K562 (cell line): ENCODE measurements around the gene TTC33. TPM values are rescaled to one million over a fixed set of nuclear protein-coding genes. Genes with fewer than 3 reads are reported as not detected.

Experiments
- ATAC-seq: fragments of 200-7000 bp; cut with Tn5 transposase; 3 replicates; pipeline ENCODE4 v1.9.1; 2020; ENCODE audit warnings: moderate library complexity
- BruUV-seq: library from RNA; stranded (reverse); fragments of 400-500 nt; replicated peaks from 2 replicates; lab custom pipeline; 2021; lab: Mats Ljungman, UMichigan
- CTCF ChIA-PET: fragments of 300-600 bp; formaldehyde crosslinking; extraction: SDS; loops from one replicate; lab custom pipeline; 2021; ENCODE audit warnings: low intra/inter-chr PET ratio; lab: Yijun Ruan, JAX
- POLR2A ChIA-PET: fragments of 300-600, 350-650 bp; sonication (Branson Sonifier 250); formaldehyde crosslinking; extraction: SDS; loops from one replicate; lab custom pipeline; 2021; ENCODE audit warnings: antibody characterized with exemption, inconsistent platforms; lab: Yijun Ruan, JAX
- DNase-seq, 4 experiments: peaks; one replicate each; pipeline versions ENCODE4 v3.0.0 to v3.0.0-alpha.2; 2011 to 2018; ENCODE audit warnings: low spot score in 3 of 4, mixed read lengths in 3 of 4; ENCODE audit errors: extremely low read depth in 1 of 4
- FAIRE-seq: peaks from 2 replicates; lab custom pipeline; 2011; peaks lifted over from hg19 to GRCh38; lab: Jason Lieb, UNC
- H2AFZ ChIP-seq: 2 replicates; pipeline ENCODE4 v1.6.0; 2011; ENCODE audit warnings: low read depth, low read length, control low read depth, inconsistent platforms
- H3K27ac ChIP-seq: fragments of 200-600 bp; 3 replicates; pipeline ENCODE4 v1.8.0; 2011; ENCODE audit warnings: low read depth, mild to moderate bottlenecking, control low read depth, inconsistent platforms, low read length, moderate library complexity, mixed read lengths; ENCODE audit errors: extremely low read depth
- H3K27me3 ChIP-seq, 2 experiments: fragments of 300-600 bp in 1 of 2; 2 replicates in 1 of 2; 3 replicates in 1 of 2; pipeline versions ENCODE4 v1.6.0 to v1.8.0; 2011; ENCODE audit warnings: inconsistent platforms in 2 of 2, low read length in 2 of 2, mild to moderate bottlenecking in 1 of 2, mixed read lengths in 1 of 2, moderate library complexity in 1 of 2; ENCODE audit not compliant: control insufficient read depth in 2 of 2, insufficient read depth in 2 of 2
- H3K36me3 ChIP-seq: fragments of 300-600 bp; 3 replicates; pipeline ENCODE4 v1.8.0; 2011; ENCODE audit warnings: mild to moderate bottlenecking, low read length, inconsistent platforms; ENCODE audit not compliant: control insufficient read depth, insufficient read depth
- H3K4me1 ChIP-seq, 2 experiments: fragments of 200-600 bp in 1 of 2; replicated peaks in 1 of 2; 2 replicates in 1 of 2; 3 replicates in 1 of 2; pipeline versions ENCODE4 v1.5.1 to v1.8.0; 2011; ENCODE audit warnings: inconsistent platforms in 2 of 2, low read length in 2 of 2, mild to moderate bottlenecking in 1 of 2, mixed read lengths in 1 of 2, moderate library complexity in 1 of 2; ENCODE audit not compliant: control insufficient read depth in 2 of 2, insufficient read depth in 2 of 2
- H3K4me2 ChIP-seq: 2 replicates; pipeline ENCODE4 v1.6.1; 2011; ENCODE audit warnings: low read length, control low read depth, inconsistent platforms, mixed read lengths; ENCODE audit not compliant: insufficient read depth
- H3K4me3 ChIP-seq: fragments of 200-600 bp; sonication (generic), shearing (Covaris generic); 2 replicates; pipeline ENCODE4 v1.5.1; 2016; ENCODE audit warnings: control low read depth, inconsistent platforms
- H3K79me2 ChIP-seq: fragments of 200-600 bp; 3 replicates; pipeline ENCODE4 v1.8.0; 2011; ENCODE audit warnings: low read length, inconsistent platforms; ENCODE audit not compliant: control insufficient read depth, insufficient read depth
- H3K9ac ChIP-seq, 2 experiments: 2 replicates each; pipeline versions ENCODE4 v1.6.0 to v1.6.1; 2011; ENCODE audit warnings: low read depth in 2 of 2, low read length in 2 of 2, control low read depth in 1 of 2, inconsistent platforms in 1 of 2, mild to moderate bottlenecking in 1 of 2, mixed read lengths in 1 of 2; ENCODE audit not compliant: insufficient read depth in 1 of 2
- H3K9me1 ChIP-seq: one replicate; pipeline ENCODE4 v1.6.0; 2011; ENCODE audit warnings: inconsistent platforms, mild to moderate bottlenecking, low read length, moderate library complexity; ENCODE audit not compliant: control insufficient read depth, insufficient read depth
- H3K9me3 ChIP-seq: replicated peaks from 2 replicates; pipeline ENCODE4 v1.5.1; 2011; ENCODE audit warnings: low read depth, low read length, inconsistent platforms; ENCODE audit not compliant: control insufficient read depth, insufficient read depth
- H4K20me1 ChIP-seq: replicated peaks from 2 replicates; pipeline ENCODE4 v1.6.1; 2011; ENCODE audit warnings: low read length, inconsistent platforms, mixed read lengths; ENCODE audit not compliant: control insufficient read depth, insufficient read depth
- GMEB1 ChIP-seq: fragments of 250-450 bp; sonication (Bioruptor Pico); IDR thresholded peaks from 2 replicates; pipeline ENCODE4 v1.4.0; 2020; ENCODE audit warnings: mild to moderate bottlenecking
- KLF6 ChIP-seq: fragments of 250-450 bp; sonication (Bioruptor Pico); IDR thresholded peaks from 2 replicates; pipeline ENCODE4 v1.4.0; 2020; ENCODE audit warnings: mild to moderate bottlenecking, moderate library complexity, borderline replicate concordance
- MTA2 ChIP-seq: fragments of 450-650 bp; IDR thresholded peaks from 2 replicates; pipeline ENCODE4 v1.6.1; 2016; ENCODE audit warnings: low read depth
- MYBL2 ChIP-seq, 2 experiments: fragments of 450-650 bp in 1 of 2; sonication (generic) in 1 of 2; formaldehyde crosslinking in 1 of 2; IDR thresholded peaks; 2 replicates each; pipeline versions ENCODE4 v1.6.1 to v1.8.1; 2017 to 2022; ENCODE audit warnings: borderline replicate concordance in 1 of 2, inconsistent platforms in 1 of 2, low read depth in 1 of 2, mild to moderate bottlenecking in 1 of 2, missing genetic modification reagents in 1 of 2, moderate library complexity in 1 of 2
- NCOA1 ChIP-seq: fragments of 450-650 bp; IDR thresholded peaks from 2 replicates; pipeline ENCODE4 v1.6.1; 2016; ENCODE audit warnings: low read depth
- NFIC ChIP-seq: fragments of 450-650 bp; IDR thresholded peaks from 2 replicates; pipeline ENCODE4 v1.6.1; 2017; ENCODE audit warnings: mild to moderate bottlenecking, inconsistent platforms
- REST ChIP-seq, 2 experiments: fragments of 450-650 bp; formaldehyde crosslinking in 1 of 2; IDR thresholded peaks; 2 replicates each; pipeline versions ENCODE4 v1.4.0 to v1.6.1; 2014 to 2020; ENCODE audit warnings: mild to moderate bottlenecking in 2 of 2, borderline replicate concordance in 1 of 2, low read depth in 1 of 2
- TARDBP ChIP-seq: fragments of 450-650 bp; IDR thresholded peaks from 2 replicates; pipeline ENCODE4 v1.6.1; 2016
- TOE1 ChIP-seq, 2 experiments: fragments of 450-650 bp in 1 of 2; sonication (generic) in 1 of 2; formaldehyde crosslinking in 1 of 2; IDR thresholded peaks; 2 replicates each; pipeline versions ENCODE4 v1.7.1 to v1.8.0; 2016 to 2022; ENCODE audit warnings: borderline replicate concordance in 2 of 2, mild to moderate bottlenecking in 2 of 2, antibody characterized with exemption in 1 of 2, inconsistent platforms in 1 of 2, low read depth in 1 of 2, missing genetic modification reagents in 1 of 2, moderate library complexity in 1 of 2
- ZNF212 ChIP-seq: fragments of 450-650 bp; formaldehyde crosslinking; IDR thresholded peaks from 2 replicates; pipeline ENCODE4 v1.4.0; 2020; ENCODE audit warnings: mild to moderate bottlenecking
- ZNF217 ChIP-seq: sonication (generic); formaldehyde crosslinking; IDR thresholded peaks from 2 replicates; pipeline ENCODE4 v1.8.0; 2022; ENCODE audit warnings: mild to moderate bottlenecking, missing genetic modification reagents
- in situ Hi-C: fragments of 300-500 bp; cut with MboI; formaldehyde crosslinking; loops from 4 replicates; pipeline ENCODE4 v1.15.0; 2018; ENCODE audit warnings: inconsistent platforms, mixed read lengths
- intact Hi-C: fragments of 100-400 bp; cut with micrococcal nuclease; formaldehyde crosslinking; loops from 2 replicates; pipeline ENCODE4 v1.14.2; 2022
- polyA plus RNA-seq, 8 experiments: library from polyadenylated mRNA; depleted of rRNA in 4 of 8; stranded (reverse) in 5 of 8; unstranded in 3 of 8; fragments of >200 nt; fragmentation: Nextera tagmentation in 2 of 8; fragmentation: Illumina TruSeq in 1 of 8; extraction: Ambion mirVana in 2 of 8; extraction: Trizol in 1 of 8; gene quantifications; 2 replicates each; pipeline versions ENCODE4 v1.2.1 to v1.2.3, GENCODE V29; 2011 to 2014; ENCODE audit warnings: inconsistent platforms in 1 of 8, missing spikeins in 1 of 8
- total RNA-seq, 7 experiments: library from RNA; depleted of rRNA in 6 of 7; stranded (reverse); fragments of >200 nt in 6 of 7; fragmentation: Illumina TruSeq in 2 of 7; extraction: Trizol in 2 of 7; gene quantifications; 2 replicates each; pipeline versions ENCODE4 v1.2.1 to v1.2.3, GENCODE V29; 2011 to 2021; ENCODE audit warnings: low replicate concordance in 1 of 7

TTC33 gene
- total and polyA plus RNA-seq, 9 of the 15 experiments (the other 6 are each of a cell fraction or from before 2014, with no cell fraction given), result 11.5 to 24.9 (median 21.1) TPM

GRCh38 chr5:40720069-40720468 lies 35.7 kb downstream of the TTC33 start:
- no peak for ATAC-seq
- no peak for FAIRE-seq

More at GRCh38 chr5:40720069-40720468, 35.7 kb downstream of the TTC33 start:
- Histone ChIP-seq H3K27me3 (no peaks in the 10 kb centered on the region), H3K9ac (no peak overlapping the region), H3K27ac (no peak overlapping the region), H3K4me2 (no peak overlapping the region), H3K36me3 (peaks cover 7% of the 10 kb centered on the region; the same call in 1 of the 3 replicates), H3K4me1 (no peaks in the 10 kb centered on the region), H2AFZ (no peak overlapping the region), H3K9me3 (no peaks in the 10 kb centered on the region)
- BruUV-seq, result no TSS peak
- in situ Hi-C loops, result no loop called here
- intact Hi-C loops, result no loop called here
- no peak for DNase-seq
- POLR2A ChIA-PET, result interaction anchor here (1.1 kb wide), 1 partner anchor 31 kb away, joined by 3 read pairs; no protein-coding TSS in a partner anchor
- no peak for TF ChIP-seq NCOA1
- no peak for TF ChIP-seq TOE1 (IDR thresholded peaks at IDR 0.05; ENCODE audit: borderline replicate concordance)
- TF ChIP-seq TOE1 (CRISPR knock-in tag; IDR thresholded peaks at IDR 0.05; ENCODE audit: borderline replicate concordance, low read depth), result no peak
- no peak for TF ChIP-seq MYBL2 (IDR thresholded peaks at IDR 0.05; ENCODE audit: low read depth)
- no peak for TF ChIP-seq MYBL2 (CRISPR knock-in tag; IDR thresholded peaks at IDR 0.05; ENCODE audit: borderline replicate concordance)
- TF ChIP-seq REST (IDR thresholded peaks at IDR 0.05; ENCODE audit: borderline replicate concordance), result no peak
- no peak for TF ChIP-seq REST (CRISPR knock-in tag; IDR thresholded peaks at IDR 0.05; ENCODE audit: low read depth)
- TF ChIP-seq NFIC, result no peak
- TF ChIP-seq ZNF212 (CRISPR knock-in tag), result no peak
- TF ChIP-seq MTA2, result no peak
- TF ChIP-seq KLF6 (CRISPR knock-in tag), result no peak
- no peak for TF ChIP-seq ZNF217 (CRISPR knock-in tag)
- no peak for TF ChIP-seq TARDBP
- no peak for TF ChIP-seq GMEB1 (CRISPR knock-in tag)
- TF ChIP-seq, all 486 proteins: peak for 0
- no peak overlapping the region for H3K4me3 ChIP-seq
- no peaks in the 10 kb centered on the region for H3K79me2 ChIP-seq
- CTCF ChIA-PET, result no interaction called here
- no peaks in the 10 kb centered on the region for H4K20me1 ChIP-seq
- no peaks in the 10 kb centered on the region for H3K9me1 ChIP-seq
